T-cell (primary cell): ENCODE results near the gene HABP2. TPM values are rescaled to one million over a fixed set of nuclear protein-coding genes. Genes with fewer than 3 reads are reported as not detected.

Experiments
- ATAC-seq, 4 experiments: fragments of 200-7000 bp in 3 of 4; fragments of 150-1000 bp in 1 of 4; cut with Tn5 transposase; replicated peaks in 1 of 4; 1 replicate in 3 of 4; 2 replicates in 1 of 4; pipeline ENCODE4 v1.10.0; 2021; ENCODE audit warnings: moderate library complexity in 3 of 4, mild to moderate bottlenecking in 2 of 4, moderate number of reproducible peaks in 1 of 4
- CTCF ChIA-PET, 2 donors: fragments of 300-600 bp; sonication (Branson Sonifier 250); formaldehyde crosslinking; loops; one replicate each; lab custom pipeline; 2022; ENCODE audit warnings: antibody characterized with exemption in 2 of 2; lab: Charles Lee
- POLR2A ChIA-PET, 2 donors: fragments of 300-600 bp; sonication (Branson Sonifier 250); formaldehyde crosslinking; loops; one replicate each; lab custom pipeline; 2022; ENCODE audit warnings: antibody characterized with exemption in 2 of 2; lab: Charles Lee
- DNase-seq, 35 experiments: peaks; one replicate each; pipeline versions ENCODE4 v3.0.0 to v3.0.0-alpha.2; 2013 to 2023
- H3K27ac ChIP-seq: one replicate; pipeline ENCODE4 v1.5.1; 2013; ENCODE audit warnings: low read length
- H3K27me3 ChIP-seq, 2 experiments: replicated peaks in 1 of 2; 1 replicate in 1 of 2; 2 replicates in 1 of 2; pipeline versions ENCODE4 v1.6.1 to v1.7.0; 2013; ENCODE audit warnings: low read length in 1 of 2, mixed read lengths in 1 of 2; ENCODE audit not compliant: control insufficient read depth in 2 of 2, insufficient read depth in 2 of 2; ENCODE audit errors: extremely low read depth in 1 of 2
- H3K36me3 ChIP-seq, 2 donors: 1 replicate in 1 of 2; 2 replicates in 1 of 2; pipeline versions ENCODE4 v1.6.1 to v1.7.0; 2013; ENCODE audit warnings: low read length in 1 of 2; ENCODE audit not compliant: control insufficient read depth in 2 of 2, insufficient read depth in 1 of 2; ENCODE audit errors: extremely low read depth in 1 of 2
- H3K4me1 ChIP-seq, 2 experiments: 1 replicate in 1 of 2; 2 replicates in 1 of 2; pipeline versions ENCODE4 v1.6.1 to v1.7.0; 2013; ENCODE audit warnings: low read length in 2 of 2, mixed read lengths in 1 of 2; ENCODE audit not compliant: insufficient read depth in 2 of 2, control insufficient read depth in 1 of 2; ENCODE audit errors: extremely low read depth in 1 of 2
- H3K4me3 ChIP-seq, 2 donors: 1 replicate in 1 of 2; 2 replicates in 1 of 2; pipeline versions ENCODE4 v1.5.1 to v1.7.0; 2013; ENCODE audit warnings: mild to moderate bottlenecking in 2 of 2, low read length in 1 of 2, moderate library complexity in 1 of 2; ENCODE audit not compliant: control insufficient read depth in 1 of 2; ENCODE audit errors: extremely low read depth in 1 of 2
- H3K9me3 ChIP-seq: 2 replicates; pipeline ENCODE4 v1.7.0; 2013
- H3K27ac Mint-ChIP-seq, 2 donors: one replicate each; pipeline ENCODE4 v1.8.0; 2020 to 2021; ENCODE audit warnings: mild to moderate bottlenecking in 2 of 2, mixed read lengths in 2 of 2
- H3K27me3 Mint-ChIP-seq, 2 donors: one replicate each; pipeline ENCODE4 v1.8.0; 2021 to 2022; ENCODE audit warnings: mixed read lengths in 2 of 2
- H3K36me3 Mint-ChIP-seq: one replicate; pipeline ENCODE4 v1.8.0; 2021; ENCODE audit warnings: mixed read lengths
- H3K4me1 Mint-ChIP-seq, 3 donors: one replicate each; pipeline ENCODE4 v1.8.0; 2020 to 2022; ENCODE audit warnings: mixed read lengths in 3 of 3, mild to moderate bottlenecking in 1 of 3
- H3K4me3 Mint-ChIP-seq, 3 donors: one replicate each; pipeline ENCODE4 v1.8.0; 2020 to 2022; ENCODE audit warnings: mild to moderate bottlenecking in 3 of 3, mixed read lengths in 3 of 3, moderate library complexity in 3 of 3
- H3K9me3 Mint-ChIP-seq, 3 donors: one replicate each; pipeline ENCODE4 v1.8.0; 2020 to 2022; ENCODE audit warnings: mixed read lengths in 3 of 3
- WGBS: methylation state at CpG from one replicate; pipeline ENCODE4 v1.1.5; 2013; ENCODE audit warnings: missing lambda C conversion rate; ENCODE audit not compliant: insufficient coverage; 5-methylcytosine and 5-hydroxymethylcytosine counted together
- total RNA-seq, 35 experiments: library from RNA in 6 of 35; stranded (reverse) in 6 of 35; fragments of 120-200 nt in 1 of 35; gene quantifications; one replicate each; pipeline versions ENCODE4 v1.2.1 to v1.2.4 and lab custom pipeline; 2013 to 2026

HABP2 gene
- total RNA-seq, 5 donors from 2014 or later (not counting 1 experiment from before 2014, with no cell fraction given) = 0.13 to 0.28 (median 0.20) TPM; not detected in 2

DNA sequence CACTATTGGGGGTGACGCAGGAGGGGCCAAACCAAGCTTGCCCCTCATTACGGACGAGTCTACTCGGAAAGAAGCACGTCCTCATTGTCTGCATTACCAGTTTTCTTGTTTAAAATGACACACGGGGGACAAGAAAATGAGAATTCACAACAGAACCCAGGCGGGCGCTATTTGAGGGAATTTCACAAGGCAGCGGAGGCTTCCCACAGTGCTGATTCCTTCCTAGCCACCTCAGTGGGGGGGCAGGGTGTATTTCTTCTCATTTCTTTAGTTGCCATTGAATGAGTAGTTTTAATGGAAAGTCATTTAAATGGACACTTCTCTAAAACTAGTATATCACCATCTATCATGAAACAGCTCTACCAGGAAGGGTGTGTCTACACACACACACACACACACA is 68.1 kb downstream of the HABP2 start:
- Mint-ChIP-seq H3K27ac (no peak overlapping the region), H3K4me1 (no peaks in the 10 kb centered on the region), H3K4me3 (no peak overlapping the region), H3K36me3 (no peaks in the 10 kb centered on the region), H3K27me3 (peaks cover 30 to 62% of the 10 kb centered on the region in 2 donors), H3K9me3 (no peaks in the 10 kb centered on the region)
- no peak for ATAC-seq
- DNase-seq = no peak
- no peak overlapping the region for H3K27ac ChIP-seq
- CTCF ChIA-PET = no interaction called here
- H3K27me3 ChIP-seq = peaks cover 2 to 13% of the 10 kb centered on the region in 2 experiments
- no peaks in the 10 kb centered on the region for H3K36me3 ChIP-seq
- H3K4me3 ChIP-seq = no peak overlapping the region
- H3K9me3 ChIP-seq = no peaks in the 10 kb centered on the region
- POLR2A ChIA-PET = no interaction called here
- 89% methylated on average over 5 of the region's 9 CpGs for WGBS
- no peaks in the 10 kb centered on the region for H3K4me1 ChIP-seq

DNA sequence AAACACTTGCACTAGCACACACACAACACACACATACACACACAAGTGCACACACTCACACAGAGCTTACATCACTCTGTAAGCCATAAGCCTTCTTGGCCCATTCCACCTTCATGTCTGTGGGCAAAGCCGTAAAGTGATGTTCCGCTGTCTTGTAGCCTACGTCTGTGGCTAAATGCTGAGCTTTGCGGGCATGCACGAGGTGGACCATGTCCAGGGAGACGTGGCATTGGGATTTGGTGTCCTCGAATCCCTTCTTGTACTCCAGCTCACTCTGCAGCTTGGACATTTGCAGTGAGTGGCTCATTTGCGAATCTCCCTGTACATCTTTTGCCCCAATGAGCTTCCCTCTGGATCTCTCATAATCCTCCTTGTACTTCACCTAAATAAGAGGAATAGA is 68.9 kb downstream of the HABP2 start:
- Mint-ChIP-seq H3K27me3 (peaks cover 26 to 56% of the 10 kb centered on the region in 2 donors), H3K36me3 (no peaks in the 10 kb centered on the region), H3K4me3 (no peak overlapping the region), H3K9me3 (no peaks in the 10 kb centered on the region), H3K27ac (no peak overlapping the region), H3K4me1 (no peaks in the 10 kb centered on the region)
- Histone ChIP-seq H3K27me3 (peaks cover 0 to 13% of the 10 kb centered on the region in 2 experiments), H3K4me1 (no peaks in the 10 kb centered on the region), H3K27ac (no peak overlapping the region), H3K4me3 (no peak overlapping the region), H3K9me3 (no peaks in the 10 kb centered on the region), H3K36me3 (no peaks in the 10 kb centered on the region)
- ChIA-PET POLR2A (no interaction called here), CTCF (no interaction called here)
- ATAC-seq = no peak
- 83% methylated on average over 7 of the region's 8 CpGs for WGBS
- DNase-seq = no peak

DNA sequence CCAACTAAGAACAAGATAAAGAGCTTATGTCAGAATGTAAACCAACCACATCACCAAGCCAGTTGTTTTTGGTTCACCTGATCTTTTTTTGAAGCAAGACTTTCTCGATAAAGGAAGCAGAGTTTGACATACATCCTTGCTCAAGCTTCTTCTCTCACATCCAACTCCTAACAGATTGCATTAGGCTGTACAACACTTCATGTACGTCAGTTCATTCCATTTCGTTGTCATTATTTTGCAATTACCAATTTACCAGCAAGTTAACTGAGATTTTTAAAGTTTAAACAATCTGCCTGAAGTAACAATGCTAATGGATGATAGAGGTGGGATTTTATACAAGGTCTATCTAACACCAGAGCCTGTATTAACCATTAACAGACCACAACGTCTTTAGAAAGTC is 70.0 kb downstream of the HABP2 start:
- POLR2A ChIA-PET = no interaction called here
- H3K9me3 ChIP-seq = no peaks in the 10 kb centered on the region
- Mint-ChIP-seq H3K4me3 (no peak overlapping the region), H3K36me3 (no peaks in the 10 kb centered on the region), H3K27ac (no peak overlapping the region), H3K9me3 (no peaks in the 10 kb centered on the region), H3K4me1 (no peaks in the 10 kb centered on the region), H3K27me3 (peaks cover 21 to 48% of the 10 kb centered on the region in 2 donors)
- H3K4me3 ChIP-seq = no peak overlapping the region
- H3K27ac ChIP-seq = no peak overlapping the region
- peaks cover 0 to 9% of the 10 kb centered on the region in 2 experiments for H3K27me3 ChIP-seq
- DNase-seq = no peak
- WGBS = no CpG with 5 or more reads among the region's 4 CpGs
- CTCF ChIA-PET = no interaction called here
- no peaks in the 10 kb centered on the region for H3K4me1 ChIP-seq
- ATAC-seq = no peak
- no peaks in the 10 kb centered on the region for H3K36me3 ChIP-seq

DNA sequence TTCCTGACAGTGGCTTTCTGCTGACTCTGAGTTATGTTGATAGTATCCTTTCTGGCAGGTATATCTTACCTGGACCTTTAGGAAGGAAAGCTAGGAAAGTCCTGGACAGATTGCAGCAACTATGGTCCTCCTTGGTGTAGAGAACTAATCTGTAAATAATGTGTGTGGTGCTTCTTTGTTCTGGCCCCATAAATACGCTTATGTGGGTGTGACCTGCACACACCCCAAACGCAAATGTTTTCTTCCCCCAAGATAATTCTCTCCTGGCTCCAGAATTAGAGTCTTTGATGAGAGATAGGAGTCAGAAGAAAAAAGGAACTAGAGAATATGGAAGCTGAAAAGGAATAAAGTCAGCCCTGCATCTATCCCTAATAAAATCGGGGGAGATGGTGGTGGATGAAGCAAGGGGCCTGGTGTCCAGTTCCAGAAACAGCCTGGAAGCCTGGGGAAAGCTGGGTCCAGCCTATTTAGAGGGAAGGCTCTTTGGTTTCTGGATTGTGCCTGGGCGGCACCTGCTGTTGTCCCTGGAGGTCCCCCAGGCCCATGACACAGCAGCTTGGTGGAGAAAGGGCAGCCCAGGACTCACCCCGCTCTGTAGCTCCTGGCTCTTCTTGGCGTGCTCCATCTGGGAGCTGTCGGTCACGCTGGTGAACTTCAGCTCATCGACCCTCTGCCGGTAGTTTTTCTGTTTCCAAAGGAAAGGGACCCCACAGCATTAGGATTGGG is 72.8 kb downstream of the HABP2 start:
- Histone ChIP-seq H3K36me3 (no peaks in the 10 kb centered on the region), H3K27me3 (peaks cover 0 to 13% of the 10 kb centered on the region in 2 experiments), H3K9me3 (no peaks in the 10 kb centered on the region), H3K4me1 (no peaks in the 10 kb centered on the region), H3K4me3 (no peak overlapping the region), H3K27ac (no peak overlapping the region)
- CTCF ChIA-PET = no interaction called here
- H3K9me3 Mint-ChIP-seq = no peaks in the 10 kb centered on the region
- POLR2A ChIA-PET = no interaction called here
- no peak overlapping the region for H3K4me3 Mint-ChIP-seq
- peaks cover 15 to 31% of the 10 kb centered on the region in 2 donors for H3K27me3 Mint-ChIP-seq
- H3K36me3 Mint-ChIP-seq = no peaks in the 10 kb centered on the region
- WGBS = 85% methylated on average over 8 of the region's 10 CpGs
- ATAC-seq (peak in 1 of 4 experiments; percentile 12), DNase-seq (no peak)
- H3K4me1 Mint-ChIP-seq = no peaks in the 10 kb centered on the region
- no peak overlapping the region for H3K27ac Mint-ChIP-seq

DNA sequence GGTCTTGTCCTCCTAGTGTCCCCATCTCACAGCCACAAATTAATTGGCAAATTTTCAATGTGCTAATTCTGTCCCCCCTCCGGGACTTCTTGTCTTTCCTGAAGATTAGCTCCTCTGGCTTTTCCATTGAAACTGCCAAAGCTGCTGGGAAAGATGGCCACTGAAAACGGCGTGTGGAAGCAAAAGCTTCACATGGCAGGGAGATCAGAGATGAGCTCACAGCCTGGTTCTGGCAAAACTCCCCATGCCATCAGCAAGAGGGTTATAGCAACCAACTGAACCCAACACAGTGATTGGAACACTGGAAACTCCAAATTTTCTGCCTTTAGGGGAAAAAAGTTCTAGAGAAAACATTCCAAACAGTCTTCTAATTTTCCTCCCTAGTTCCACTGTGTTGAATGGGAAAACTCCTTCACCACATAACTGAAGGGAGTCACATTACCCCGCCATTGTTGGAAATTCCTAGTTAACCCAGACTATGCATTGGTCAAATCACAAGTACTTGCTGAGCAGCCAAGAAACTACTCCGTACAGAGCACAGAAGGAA is 74.0 kb downstream of the HABP2 start:
- ATAC-seq (no peak), DNase-seq (no peak)
- POLR2A ChIA-PET = no interaction called here
- no peaks in the 10 kb centered on the region for H3K9me3 Mint-ChIP-seq
- Histone ChIP-seq H3K27me3 (peaks cover 0 to 10% of the 10 kb centered on the region in 2 experiments), H3K4me3 (no peak overlapping the region), H3K27ac (no peak overlapping the region), H3K36me3 (no peaks in the 10 kb centered on the region), H3K4me1 (no peaks in the 10 kb centered on the region), H3K9me3 (no peaks in the 10 kb centered on the region)
- H3K4me3 Mint-ChIP-seq = no peak overlapping the region
- no peaks in the 10 kb centered on the region for H3K4me1 Mint-ChIP-seq
- no peak overlapping the region for H3K27ac Mint-ChIP-seq
- 59% methylated on average over 3 of the region's 5 CpGs for WGBS
- H3K36me3 Mint-ChIP-seq = no peaks in the 10 kb centered on the region
- H3K27me3 Mint-ChIP-seq = peaks cover 11 to 31% of the 10 kb centered on the region in 2 donors
- CTCF ChIA-PET = interaction anchor here in 1 of 2 donors (0.5 kb wide), 1 partner anchor 65 kb away, joined by 10 read pairs; no protein-coding TSS in a partner anchor

DNA sequence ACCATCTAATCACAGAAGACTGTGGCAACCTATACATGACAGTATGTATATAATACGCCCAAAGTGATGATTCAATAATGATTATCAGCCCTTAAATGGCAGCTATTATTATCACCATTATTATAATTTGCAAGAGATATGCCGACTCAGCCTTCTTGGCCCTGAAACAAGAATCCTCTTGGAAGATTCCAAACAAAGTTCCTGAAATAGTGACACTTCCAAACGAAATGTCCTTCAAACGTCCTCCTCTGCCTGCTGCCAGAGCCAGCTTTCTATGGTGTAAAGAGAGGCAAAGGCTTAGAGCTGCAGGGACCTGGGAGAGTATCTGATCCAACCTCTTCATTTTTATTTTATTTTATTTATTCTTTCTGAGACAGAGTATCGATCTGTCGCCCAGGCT is 75.0 kb downstream of the HABP2 start:
- H3K4me1 ChIP-seq = no peaks in the 10 kb centered on the region
- no peak overlapping the region for H3K4me3 ChIP-seq
- H3K9me3 Mint-ChIP-seq = no peaks in the 10 kb centered on the region
- H3K27me3 ChIP-seq = peaks cover 0 to 10% of the 10 kb centered on the region in 2 experiments
- DNase-seq (no peak), ATAC-seq (no peak)
- no peak overlapping the region for H3K27ac ChIP-seq
- ChIA-PET CTCF (no interaction called here), POLR2A (no interaction called here)
- WGBS = no CpG with 5 or more reads among the region's 6 CpGs
- H3K4me1 Mint-ChIP-seq = no peaks in the 10 kb centered on the region
- H3K36me3 ChIP-seq = no peaks in the 10 kb centered on the region
- H3K9me3 ChIP-seq = no peaks in the 10 kb centered on the region
- no peak overlapping the region for H3K4me3 Mint-ChIP-seq
- no peak overlapping the region for H3K27ac Mint-ChIP-seq
- peaks cover 11 to 24% of the 10 kb centered on the region in 2 donors for H3K27me3 Mint-ChIP-seq
- no peaks in the 10 kb centered on the region for H3K36me3 Mint-ChIP-seq
